DOHH2 (cell line): ENCODE results near the gene SLC39A11.
"Not testable (repeated sequence)": the region's sequence is repeated elsewhere in the genome, so short reads cannot be mapped to it uniquely, and the experiment has no call there.

ENCODE experiments used
- H3F3A ChIP-seq: fragments of 200-600 bp; sonication (generic), shearing (Covaris generic); 2 replicates; pipeline ENCODE4 v1.6.0; 2016; ENCODE audit warnings: antibody characterized with exemption, mild to moderate bottlenecking; ENCODE audit not compliant: control insufficient read depth, insufficient read depth
- H3K27ac ChIP-seq: fragments of 200-600 bp; sonication (generic); 2 replicates; pipeline ENCODE4 v1.5.1; 2014; ENCODE audit warnings: low read depth, mild to moderate bottlenecking, low read length, moderate library complexity
- H3K27me3 ChIP-seq: fragments of 200-600 bp; sonication (generic); 2 replicates; pipeline ENCODE4 v1.6.1; 2014; ENCODE audit warnings: mild to moderate bottlenecking, low read length, mixed read lengths; ENCODE audit not compliant: control insufficient read depth
- H3K36me3 ChIP-seq: fragments of 200-600 bp; sonication (generic); 2 replicates; pipeline ENCODE4 v1.6.1; 2014; ENCODE audit warnings: mild to moderate bottlenecking, low read length, moderate library complexity, mixed read lengths; ENCODE audit not compliant: control insufficient read depth
- H3K4me1 ChIP-seq: fragments of 200-600 bp; sonication (generic); 2 replicates; pipeline ENCODE4 v1.6.1; 2014; ENCODE audit warnings: mild to moderate bottlenecking, low read length, mixed read lengths; ENCODE audit not compliant: control insufficient read depth
- H3K4me2 ChIP-seq: fragments of 200-600 bp; sonication (generic); 2 replicates; pipeline ENCODE4 v1.6.0; 2014; ENCODE audit warnings: mild to moderate bottlenecking, low read length, moderate library complexity
- H3K4me3 ChIP-seq: fragments of 200-600 bp; sonication (generic); 2 replicates; pipeline ENCODE4 v1.5.1; 2014; ENCODE audit warnings: mild to moderate bottlenecking, low read length, mixed read lengths
- H3K79me2 ChIP-seq: fragments of 200-600 bp; sonication (generic); 2 replicates; pipeline ENCODE4 v1.6.1; 2014; ENCODE audit warnings: mild to moderate bottlenecking, low read length, mixed read lengths; ENCODE audit not compliant: control insufficient read depth
- H3K9me2 ChIP-seq: fragments of 200-600 bp; sonication (generic); replicated peaks from 2 replicates; pipeline ENCODE4 v1.6.1; 2014; ENCODE audit warnings: mild to moderate bottlenecking, low read length, mixed read lengths; ENCODE audit not compliant: control insufficient read depth
- H3K9me3 ChIP-seq: fragments of 200-600 bp; sonication (generic); 2 replicates; pipeline ENCODE4 v1.6.1; 2014; ENCODE audit warnings: antibody characterized with exemption, low read length, mixed read lengths; ENCODE audit not compliant: control insufficient read depth, insufficient read depth
- H4K20me1 ChIP-seq: fragments of 200-600 bp; sonication (generic); 2 replicates; pipeline ENCODE4 v1.6.0; 2014; ENCODE audit warnings: low read depth, mild to moderate bottlenecking, antibody characterized with exemption, low read length, moderate library complexity; ENCODE audit not compliant: control insufficient read depth, insufficient read depth
- EZH2phosphoT487 ChIP-seq: fragments of 200-600 bp; sonication (generic); IDR thresholded peaks from 2 replicates; pipeline ENCODE4 v1.6.1; 2017; ENCODE audit warnings: borderline replicate concordance, mild to moderate bottlenecking, antibody characterized with exemption, low read length, moderate library complexity, mixed read lengths
- TF ChIP-seq, protein P1 (sequence below): fragments of 200-600 bp; sonication (generic); IDR thresholded peaks from one replicate; pipeline ENCODE4 v1.5.1; 2014; ENCODE audit warnings: antibody characterized with exemption, mild to moderate bottlenecking, low read depth, low read length; ENCODE audit not compliant: poor library complexity, severe bottlenecking

The SLC39A11 gene

DNA sequence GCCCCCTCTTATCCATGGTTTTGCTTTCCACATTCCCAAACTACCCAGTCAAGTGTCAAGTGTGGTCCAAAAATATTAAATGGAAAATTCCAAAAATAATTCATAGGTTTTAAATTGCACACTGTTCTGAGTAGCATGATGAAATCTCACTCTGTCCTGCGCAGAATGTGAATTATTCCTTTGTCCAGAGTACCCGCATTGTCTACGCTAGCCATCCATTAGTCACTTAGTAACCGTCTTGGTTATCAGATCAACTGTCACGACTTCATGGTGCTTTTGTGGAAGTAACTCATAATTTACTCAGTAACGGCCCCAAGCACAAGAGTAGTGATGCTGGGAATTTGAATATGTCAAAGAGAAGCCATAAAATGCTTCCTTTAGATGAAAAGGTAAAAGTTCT is 94.9 kb downstream of the SLC39A11 start:
- H3K4me2 ChIP-seq, result no peak overlapping the region
- H3K4me3 ChIP-seq, result no peak overlapping the region
- no peaks in the 10 kb centered on the region for H3F3A ChIP-seq
- no peaks in the 10 kb centered on the region for H3K36me3 ChIP-seq
- no peaks in the 10 kb centered on the region for H3K27me3 ChIP-seq
- H3K9me3 ChIP-seq, result no peaks in the 10 kb centered on the region
- no peaks in the 10 kb centered on the region for H3K9me2 ChIP-seq
- H3K27ac ChIP-seq, result no peak overlapping the region
- no peaks in the 10 kb centered on the region for H4K20me1 ChIP-seq
- no peaks in the 10 kb centered on the region for H3K4me1 ChIP-seq
- no peaks in the 10 kb centered on the region for H3K79me2 ChIP-seq
- TF ChIP-seq, protein P1, sequence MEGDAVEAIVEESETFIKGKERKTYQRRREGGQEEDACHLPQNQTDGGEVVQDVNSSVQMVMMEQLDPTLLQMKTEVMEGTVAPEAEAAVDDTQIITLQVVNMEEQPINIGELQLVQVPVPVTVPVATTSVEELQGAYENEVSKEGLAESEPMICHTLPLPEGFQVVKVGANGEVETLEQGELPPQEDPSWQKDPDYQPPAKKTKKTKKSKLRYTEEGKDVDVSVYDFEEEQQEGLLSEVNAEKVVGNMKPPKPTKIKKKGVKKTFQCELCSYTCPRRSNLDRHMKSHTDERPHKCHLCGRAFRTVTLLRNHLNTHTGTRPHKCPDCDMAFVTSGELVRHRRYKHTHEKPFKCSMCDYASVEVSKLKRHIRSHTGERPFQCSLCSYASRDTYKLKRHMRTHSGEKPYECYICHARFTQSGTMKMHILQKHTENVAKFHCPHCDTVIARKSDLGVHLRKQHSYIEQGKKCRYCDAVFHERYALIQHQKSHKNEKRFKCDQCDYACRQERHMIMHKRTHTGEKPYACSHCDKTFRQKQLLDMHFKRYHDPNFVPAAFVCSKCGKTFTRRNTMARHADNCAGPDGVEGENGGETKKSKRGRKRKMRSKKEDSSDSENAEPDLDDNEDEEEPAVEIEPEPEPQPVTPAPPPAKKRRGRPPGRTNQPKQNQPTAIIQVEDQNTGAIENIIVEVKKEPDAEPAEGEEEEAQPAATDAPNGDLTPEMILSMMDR, result no peak
- TF ChIP-seq EZH2phosphoT487, result no peak

DNA sequence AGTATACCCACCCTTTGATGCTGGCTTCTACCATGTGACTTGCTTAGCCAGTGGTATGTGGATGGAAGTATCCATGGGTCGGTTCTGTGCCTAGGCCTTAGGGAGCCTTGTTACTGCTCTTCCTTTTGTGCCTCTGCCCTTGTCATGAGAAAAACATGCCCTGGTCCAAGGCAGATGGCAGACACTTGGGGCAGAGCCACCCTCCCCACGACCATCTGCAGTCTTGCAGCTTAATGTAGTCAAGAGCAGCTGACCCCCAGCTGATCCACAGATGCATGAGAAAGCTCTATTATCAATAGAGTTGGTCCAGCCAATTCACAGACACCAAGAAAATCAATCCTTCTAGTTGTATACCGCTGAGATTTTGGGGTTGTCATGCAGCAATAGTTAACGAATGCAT is 95.7 kb downstream of the SLC39A11 start:
- Histone ChIP-seq H3K27me3 (no peaks in the 10 kb centered on the region), H3K4me2 (no peak overlapping the region), H3K36me3 (no peaks in the 10 kb centered on the region), H3K79me2 (no peaks in the 10 kb centered on the region), H4K20me1 (no peaks in the 10 kb centered on the region), H3K4me3 (no peak overlapping the region), H3K9me3 (no peaks in the 10 kb centered on the region), H3K4me1 (no peaks in the 10 kb centered on the region), H3F3A (no peaks in the 10 kb centered on the region), H3K9me2 (no peaks in the 10 kb centered on the region), H3K27ac (no peak overlapping the region)
- TF ChIP-seq, protein P1, result no peak
- TF ChIP-seq EZH2phosphoT487, result no peak

DNA sequence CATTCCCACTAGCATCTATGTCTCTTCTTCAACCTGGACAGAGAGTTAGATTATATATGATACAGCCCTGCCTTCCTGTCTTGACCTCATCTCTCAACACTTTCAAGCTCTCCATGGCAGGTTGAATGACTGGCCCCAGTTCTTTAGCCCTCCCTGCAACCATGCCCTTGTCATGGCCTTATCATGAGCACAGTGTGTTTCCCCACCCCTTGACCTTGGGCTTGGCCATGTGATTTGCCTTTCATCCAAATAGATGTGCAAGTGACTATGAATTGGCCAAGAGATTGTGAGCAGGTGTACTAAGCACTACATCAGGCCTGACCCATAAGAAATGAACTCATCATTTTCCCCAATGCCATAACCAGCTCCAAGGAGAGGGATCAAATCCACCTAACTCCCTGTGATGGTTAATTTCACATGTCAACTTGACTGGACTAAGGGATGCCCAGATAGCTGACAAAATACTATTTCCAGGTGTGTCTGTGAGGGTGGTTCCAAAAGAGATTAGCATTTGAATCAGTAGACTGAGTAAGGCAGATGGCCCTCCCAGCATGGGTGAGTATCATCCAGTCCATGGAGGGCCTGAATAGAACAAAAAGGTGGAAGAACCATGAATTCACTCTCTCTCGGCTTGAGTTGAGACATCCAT is 97.4 kb downstream of the SLC39A11 start:
- H3K9me3 ChIP-seq, result no peaks in the 10 kb centered on the region
- H3K79me2 ChIP-seq, result no peaks in the 10 kb centered on the region
- no peaks in the 10 kb centered on the region for H3K4me1 ChIP-seq
- no peaks in the 10 kb centered on the region for H4K20me1 ChIP-seq
- H3K36me3 ChIP-seq, result no peaks in the 10 kb centered on the region
- no peak overlapping the region for H3K27ac ChIP-seq
- H3K4me2 ChIP-seq, result no peak overlapping the region
- H3K27me3 ChIP-seq, result no peaks in the 10 kb centered on the region
- no peak overlapping the region for H3K4me3 ChIP-seq
- H3F3A ChIP-seq, result no peaks in the 10 kb centered on the region
- no peak for TF ChIP-seq EZH2phosphoT487
- TF ChIP-seq, protein P1, result no peak
- H3K9me2 ChIP-seq, result no peaks in the 10 kb centered on the region

DNA sequence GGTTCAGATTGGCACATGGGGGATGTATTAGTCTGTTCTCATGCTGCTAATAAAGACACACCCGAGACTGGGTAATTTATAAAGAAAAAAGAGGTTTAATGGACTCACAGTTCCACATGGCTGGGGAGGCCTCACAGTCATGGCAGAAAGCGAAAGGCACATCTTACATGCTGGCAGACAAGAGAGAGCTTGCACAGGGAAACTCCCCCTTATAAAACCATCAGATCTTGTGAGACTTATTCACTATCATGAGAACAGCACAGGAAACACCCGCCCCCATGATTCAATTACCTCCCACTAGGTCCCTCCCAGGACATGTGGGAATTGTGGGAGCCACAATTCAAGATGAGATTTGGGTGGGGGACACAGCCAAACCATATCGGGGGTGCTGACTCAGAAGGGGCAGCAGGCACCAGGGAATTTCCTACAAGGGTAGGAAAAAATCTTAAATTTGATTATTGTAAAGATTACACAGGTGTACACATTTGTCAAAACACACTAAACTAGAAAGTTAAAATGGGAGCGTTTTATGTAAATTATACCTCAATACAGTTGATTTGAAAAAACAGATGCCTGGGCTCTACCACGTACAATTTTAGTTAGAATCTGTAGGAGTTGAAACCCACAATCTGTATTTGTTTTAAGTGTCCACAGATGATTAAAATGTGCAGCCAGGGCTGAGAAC is 99.6 kb downstream of the SLC39A11 start:
- H3K79me2 ChIP-seq, H3K4me2 ChIP-seq: not testable (repeated sequence)

More for the DNA sequence above, 99.6 kb downstream of the SLC39A11 start:
- H3K9me3 ChIP-seq, H3K36me3 ChIP-seq, H3K9me2 ChIP-seq, H4K20me1 ChIP-seq, H3K4me1 ChIP-seq, H3K4me3 ChIP-seq, H3K27ac ChIP-seq, H3K27me3 ChIP-seq, H3F3A ChIP-seq: not testable (repeated sequence)
